ENCODE data around the gene GCK.

Gene GCK

GRCh38 chr7:44189286-44189992, at the start of gene GCK:
GCK (minus strand) TSS chr7:44189439; CDS start chr7:44188953, 486 bp downstream.
- DNase-seq (ENCODE audit: low read depth) = no peak

- DNase-seq (ENCODE audit: low read depth) = no peak
Observed at GRCh38 chr7:44238116-44238695, 49.0 kb upstream of the GCK start.

- DNase-seq (ENCODE audit: low read depth) = no peak
Observed at GRCh38 chr7:44237696-44238095, 48.5 kb upstream of the GCK start.

- no peak for DNase-seq (ENCODE audit: low read depth)
Observed at GRCh38 chr7:44236333-44236728, 47.1 kb upstream of the GCK start.

GRCh38 chr7:44235582-44236332, 46.5 kb upstream of the GCK start:
- DNase-seq (ENCODE audit: low read depth) = no peak

GRCh38 chr7:44235066-44235465, 45.8 kb upstream of the GCK start:
- DNase-seq (ENCODE audit: low read depth) = no peak

GRCh38 chr7:44232901-44233715, 43.9 kb upstream of the GCK start:
- no peak for DNase-seq (ENCODE audit: low read depth)

GRCh38 chr7:44232396-44232795, 43.2 kb upstream of the GCK start:
- DNase-seq (ENCODE audit: low read depth) = no peak

GRCh38 chr7:44231088-44231487, 41.8 kb upstream of the GCK start:
- DNase-seq (ENCODE audit: low read depth) = no peak

- DNase-seq (ENCODE audit: low read depth) = no peak
Observed at GRCh38 chr7:44230286-44230685, 41.0 kb upstream of the GCK start.

- no peak for DNase-seq (ENCODE audit: low read depth)
Observed at GRCh38 chr7:44229546-44230105, 40.4 kb upstream of the GCK start.

GRCh38 chr7:44228571-44229350, 39.5 kb upstream of the GCK start:
- no peak for DNase-seq (ENCODE audit: low read depth)

GRCh38 chr7:44227911-44228310, 38.7 kb upstream of the GCK start:
- DNase-seq (ENCODE audit: low read depth) = no peak

- no peak for DNase-seq (ENCODE audit: low read depth)
Observed at GRCh38 chr7:44226396-44226753, 37.1 kb upstream of the GCK start.

- DNase-seq (ENCODE audit: low read depth) = no peak
Observed at GRCh38 chr7:44225566-44226395, 36.5 kb upstream of the GCK start.

GRCh38 chr7:44224974-44225565, 35.8 kb upstream of the GCK start:
- no peak for DNase-seq (ENCODE audit: low read depth)

- no peak for DNase-seq (ENCODE audit: low read depth)
Observed at GRCh38 chr7:44224080-44224973, 35.1 kb upstream of the GCK start.

GRCh38 chr7:44223362-44224079, 34.3 kb upstream of the GCK start:
- DNase-seq (ENCODE audit: low read depth) = no peak
